ENCODE measurements around the gene ZFYVE27. TPM values are rescaled to one million over a fixed set of nuclear protein-coding genes. Genes with fewer than 3 reads are reported as not detected.

ZFYVE27 gene
- total RNA-seq, 1 donor, result 22.0 TPM

DNA sequence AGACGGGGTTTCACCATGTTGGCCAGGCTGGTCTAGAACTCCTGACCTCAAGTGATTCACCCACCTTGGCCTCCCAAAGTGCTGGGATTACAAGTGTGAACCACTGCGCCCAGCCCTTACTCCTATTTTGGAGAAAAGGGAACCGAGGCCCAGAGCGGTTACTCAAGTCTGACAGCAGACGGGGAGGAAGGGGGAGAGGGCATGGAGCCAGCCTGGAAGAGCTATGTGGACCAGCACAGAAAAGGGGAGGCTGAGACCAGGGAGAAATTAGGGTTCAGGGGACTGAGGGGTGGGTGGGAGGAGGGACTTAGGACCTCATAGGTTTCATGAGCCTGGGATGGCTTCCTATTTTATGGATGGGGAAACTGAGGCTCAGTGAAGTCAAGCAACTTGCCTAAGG is 33.3 kb downstream of the ZFYVE27 start:
- DNase-seq (ENCODE audit: low read depth), result no peak
- H3K4me3 ChIP-seq (ENCODE audit: low read depth, low read length), result no peak overlapping the region
- TF ChIP-seq, protein P1, sequence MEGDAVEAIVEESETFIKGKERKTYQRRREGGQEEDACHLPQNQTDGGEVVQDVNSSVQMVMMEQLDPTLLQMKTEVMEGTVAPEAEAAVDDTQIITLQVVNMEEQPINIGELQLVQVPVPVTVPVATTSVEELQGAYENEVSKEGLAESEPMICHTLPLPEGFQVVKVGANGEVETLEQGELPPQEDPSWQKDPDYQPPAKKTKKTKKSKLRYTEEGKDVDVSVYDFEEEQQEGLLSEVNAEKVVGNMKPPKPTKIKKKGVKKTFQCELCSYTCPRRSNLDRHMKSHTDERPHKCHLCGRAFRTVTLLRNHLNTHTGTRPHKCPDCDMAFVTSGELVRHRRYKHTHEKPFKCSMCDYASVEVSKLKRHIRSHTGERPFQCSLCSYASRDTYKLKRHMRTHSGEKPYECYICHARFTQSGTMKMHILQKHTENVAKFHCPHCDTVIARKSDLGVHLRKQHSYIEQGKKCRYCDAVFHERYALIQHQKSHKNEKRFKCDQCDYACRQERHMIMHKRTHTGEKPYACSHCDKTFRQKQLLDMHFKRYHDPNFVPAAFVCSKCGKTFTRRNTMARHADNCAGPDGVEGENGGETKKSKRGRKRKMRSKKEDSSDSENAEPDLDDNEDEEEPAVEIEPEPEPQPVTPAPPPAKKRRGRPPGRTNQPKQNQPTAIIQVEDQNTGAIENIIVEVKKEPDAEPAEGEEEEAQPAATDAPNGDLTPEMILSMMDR (IDR thresholded peaks at IDR 0.05; ENCODE audit: insufficient read depth, low read depth, low read length), result no peak

DNA sequence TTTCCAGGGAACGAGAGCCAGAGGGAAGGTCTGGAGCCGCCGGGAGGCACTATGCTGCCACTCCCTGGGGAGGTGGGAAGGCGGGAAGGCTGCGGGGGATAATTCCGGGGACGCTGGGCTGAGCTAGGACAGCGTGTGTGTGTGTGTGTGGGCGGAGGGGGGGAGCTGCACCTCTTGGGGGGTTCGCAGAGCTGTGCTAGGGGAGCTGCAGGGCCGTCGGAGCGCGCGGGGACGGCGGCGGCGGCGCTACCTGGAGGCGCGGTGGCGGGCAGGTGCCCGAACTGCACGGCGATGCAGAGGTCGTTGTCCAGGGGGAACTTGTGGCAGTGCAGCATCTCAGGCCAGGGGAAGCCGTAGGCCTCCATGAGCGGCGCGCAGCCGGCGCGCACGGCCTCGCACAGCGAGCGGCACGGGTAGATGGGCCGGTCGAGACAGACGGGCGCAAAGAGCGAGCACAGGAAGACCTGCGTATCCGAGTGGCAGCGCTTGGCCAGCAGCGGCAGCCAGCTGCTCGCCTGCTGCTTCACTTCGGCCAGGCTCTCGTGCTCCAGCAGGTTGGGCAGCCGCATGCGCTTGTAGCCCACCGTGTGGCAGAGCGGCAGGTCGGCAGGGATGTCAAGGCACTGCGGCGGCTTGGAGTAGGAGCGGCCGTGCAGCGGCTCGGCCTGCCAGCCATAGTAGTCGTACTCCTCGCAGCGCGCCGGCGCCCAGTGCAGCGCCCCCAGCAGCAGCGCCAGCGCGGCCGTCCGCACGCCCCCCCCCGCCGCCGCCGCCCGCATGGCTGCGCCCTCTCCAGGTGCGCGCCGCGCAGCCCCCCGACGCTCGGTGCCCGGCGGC is 34.3 kb downstream of the ZFYVE27 start:
- TF ChIP-seq, protein P1 (IDR thresholded peaks at IDR 0.05; ENCODE audit: insufficient read depth, low read depth, low read length), result no peak
- no peak overlapping the region for H3K4me3 ChIP-seq (ENCODE audit: low read depth, low read length)
- DNase-seq (ENCODE audit: low read depth), result peak; percentile 7

DNA sequence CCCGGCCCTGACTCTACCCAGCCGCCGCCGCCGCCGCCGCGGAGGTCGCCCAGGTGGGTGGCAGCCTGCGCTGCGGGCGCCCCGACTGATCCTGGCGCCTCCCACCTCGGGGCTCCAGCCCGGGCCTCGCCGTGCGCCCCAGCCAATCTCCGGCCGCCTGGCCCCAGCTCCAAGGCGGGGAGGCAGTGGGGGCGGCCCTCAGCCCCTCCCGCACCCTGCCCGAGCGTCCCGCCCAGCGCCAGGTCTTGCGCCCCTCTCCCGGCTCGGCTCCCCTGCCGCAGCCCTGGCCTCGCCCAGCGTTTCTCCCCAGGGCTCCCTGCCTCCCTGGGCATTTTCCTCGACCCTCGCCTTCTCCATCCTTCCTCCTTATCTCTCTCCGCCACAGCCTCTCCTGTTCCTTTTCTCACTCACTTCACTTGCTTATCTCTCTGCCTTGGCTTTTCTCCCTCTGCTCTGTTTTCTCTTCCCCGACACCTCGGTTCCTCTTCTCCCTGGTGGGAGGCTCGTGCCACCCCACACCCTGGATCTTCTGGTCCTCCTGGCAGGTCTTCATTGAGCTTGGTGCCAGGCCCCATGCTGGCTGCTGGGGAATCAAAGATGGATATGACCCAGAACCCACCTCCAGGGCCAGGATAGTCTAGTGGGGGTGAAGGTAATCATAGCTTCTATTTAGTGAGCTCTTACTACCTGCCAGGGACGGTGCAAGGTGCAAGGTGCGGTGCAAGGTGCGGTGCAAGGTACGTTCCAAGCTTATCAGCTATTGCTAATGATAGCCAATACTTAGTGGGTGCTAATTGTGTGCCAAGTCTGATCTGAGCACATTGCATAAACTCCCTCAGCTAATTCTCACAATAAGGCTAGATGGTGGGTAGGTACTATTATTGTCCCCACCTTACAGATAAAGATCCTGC is 35.2 kb downstream of the ZFYVE27 start, which contains the start of gene SFRP5:
TSS of gene SFRP5 (minus strand) at position 87 of the 911 bp plus-strand sequence. CDS start 166 bp downstream, outside the sequence.
- DNase-seq (ENCODE audit: low read depth), result no peak
- TF ChIP-seq, protein P1 (IDR thresholded peaks at IDR 0.05; ENCODE audit: insufficient read depth, low read depth, low read length), result no peak
- H3K4me3 ChIP-seq (ENCODE audit: low read depth, low read length), result no peak within 1 kb of the TSS

DNA sequence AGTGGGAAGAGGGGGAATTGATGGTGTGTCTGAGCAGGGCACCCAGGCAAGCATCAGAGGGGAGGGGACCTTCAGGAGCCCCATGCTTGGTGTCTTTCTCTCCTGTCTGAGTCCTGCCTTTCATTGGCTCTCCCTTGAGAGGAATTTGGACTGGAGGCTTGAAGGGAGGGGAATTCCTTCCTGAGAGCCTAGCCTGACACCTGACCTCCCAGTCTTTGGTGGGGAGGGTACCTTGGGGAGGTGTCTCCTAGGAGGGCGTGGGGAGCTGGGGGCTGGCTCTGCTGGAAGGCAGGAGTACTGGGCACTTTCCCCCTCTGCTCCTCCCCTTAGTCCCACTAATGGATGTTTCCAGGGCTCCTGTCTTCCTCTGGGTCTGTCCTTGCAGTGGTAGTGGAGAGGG is 36.2 kb downstream of the ZFYVE27 start:
- no peak for DNase-seq (ENCODE audit: low read depth)
- TF ChIP-seq, protein P1 (IDR thresholded peaks at IDR 0.05; ENCODE audit: insufficient read depth, low read depth, low read length), result no peak

DNA sequence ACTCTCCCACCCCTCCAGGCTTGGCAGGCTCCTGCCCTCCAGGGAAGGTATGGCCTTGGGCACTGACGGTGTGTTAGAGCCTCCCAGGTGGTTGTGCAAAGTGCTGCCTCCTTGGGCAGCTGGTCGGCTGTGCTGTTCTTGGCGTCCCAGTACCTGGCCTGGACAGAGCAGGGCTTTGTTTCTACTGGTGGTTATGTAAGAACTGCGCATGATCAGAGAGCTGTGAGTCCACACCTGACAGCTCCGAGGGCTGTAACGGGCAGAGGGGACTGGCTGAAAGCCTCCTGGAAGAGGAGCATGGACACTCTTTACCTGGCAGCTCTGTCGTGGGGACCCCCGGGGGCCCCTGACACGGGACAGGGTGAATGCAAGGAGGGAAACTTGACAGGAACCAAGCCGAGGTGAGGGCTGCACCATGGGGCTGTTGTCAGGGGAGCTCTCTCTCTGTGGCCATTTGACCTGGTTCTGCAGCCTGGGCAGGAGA is 37.9 kb downstream of the ZFYVE27 start:
- TF ChIP-seq, protein P1 (IDR thresholded peaks at IDR 0.05; ENCODE audit: insufficient read depth, low read depth, low read length), result no peak
- no peak overlapping the region for H3K4me3 ChIP-seq (ENCODE audit: low read depth, low read length)
- DNase-seq (ENCODE audit: low read depth), result no peak

More for the DNA sequence above, 36.2 kb downstream of the ZFYVE27 start:
- no peak overlapping the region for H3K4me3 ChIP-seq (ENCODE audit: low read depth, low read length)

DNA sequence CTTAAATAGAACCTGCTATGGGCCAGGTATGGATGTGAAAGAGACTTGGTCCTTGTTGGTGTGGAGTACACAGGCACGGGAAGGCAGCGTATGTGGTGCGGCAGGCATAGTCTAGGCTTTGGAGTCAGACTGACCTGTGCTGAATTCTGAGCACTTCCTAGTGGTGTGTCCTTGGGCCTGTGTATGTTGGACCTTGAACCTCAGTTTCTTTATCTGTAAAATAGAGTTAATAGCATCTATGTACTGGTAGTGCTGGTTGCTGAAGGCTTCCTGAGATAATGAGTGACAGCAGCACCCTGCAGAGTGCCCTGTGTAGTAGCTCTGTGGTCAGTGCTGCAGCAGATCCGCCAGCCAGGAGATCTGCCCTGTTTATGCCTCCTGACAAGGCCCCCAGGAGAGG is 40.2 kb downstream of the ZFYVE27 start:
- no peak for DNase-seq (ENCODE audit: low read depth)
- no peak overlapping the region for H3K4me3 ChIP-seq (ENCODE audit: low read depth, low read length)
- TF ChIP-seq, protein P1 (IDR thresholded peaks at IDR 0.05; ENCODE audit: insufficient read depth, low read depth, low read length), result no peak
